Ishikawa (cell line): ENCODE measurements around the gene TGM2.

ENCODE experiments used
- CEBPB ChIP-seq: IDR thresholded peaks from 2 replicates; pipeline ENCODE4 v1.6.1; 2012
- CREB1 ChIP-seq: IDR thresholded peaks from 2 replicates; pipeline ENCODE4 v1.6.1; 2012; ENCODE audit warnings: low read depth
- EGR1 ChIP-seq: IDR thresholded peaks from 2 replicates; pipeline ENCODE4 v1.6.1; 2012
- EP300 ChIP-seq: IDR thresholded peaks from 2 replicates; pipeline ENCODE4 v1.6.1; 2012; ENCODE audit warnings: borderline replicate concordance
- MAX ChIP-seq: IDR thresholded peaks from 2 replicates; pipeline ENCODE4 v1.6.1; 2012
- RAD21 ChIP-seq: IDR thresholded peaks from 2 replicates; pipeline ENCODE4 v1.6.1; 2012; ENCODE audit warnings: low read depth
- REST ChIP-seq: IDR thresholded peaks from 2 replicates; pipeline ENCODE4 v1.6.1; 2012; ENCODE audit warnings: low read depth, mild to moderate bottlenecking
- TAF1 ChIP-seq: IDR thresholded peaks from 2 replicates; pipeline ENCODE4 v1.6.1; 2012; ENCODE audit warnings: low read depth, mild to moderate bottlenecking
- TCF12 ChIP-seq: IDR thresholded peaks from 2 replicates; pipeline ENCODE4 v1.6.1; 2012; ENCODE audit warnings: low read depth
- TEAD4 ChIP-seq: IDR thresholded peaks from 2 replicates; pipeline ENCODE4 v1.6.1; 2012
- USF1 ChIP-seq: IDR thresholded peaks from 2 replicates; pipeline ENCODE4 v1.6.1; 2012
- YY1 ChIP-seq: IDR thresholded peaks from 2 replicates; pipeline ENCODE4 v1.6.1; 2012; ENCODE audit warnings: low read depth
- ZBTB7A ChIP-seq: IDR thresholded peaks from 2 replicates; pipeline ENCODE4 v1.6.1; 2012; ENCODE audit warnings: low read depth

- no peak for TF ChIP-seq REST
- TF ChIP-seq EP300, result no peak
- TF ChIP-seq TCF12, result no peak
- TF ChIP-seq CEBPB, result no peak
- TF ChIP-seq EGR1, result no peak
- TF ChIP-seq MAX, result no peak
- TF ChIP-seq RAD21, result no peak
- TF ChIP-seq CREB1, result no peak
- TF ChIP-seq TAF1, result no peak
- no peak for TF ChIP-seq TEAD4
- TF ChIP-seq USF1, result no peak
- no peak for TF ChIP-seq YY1
- TF ChIP-seq ZBTB7A, result no peak
Observed at GRCh38 chr20:38083338-38084048, 81.6 kb downstream of the TGM2 start.
